Measurements from ENCODE around the gene ATP7A. TPM values are rescaled to one million over a fixed set of nuclear protein-coding genes. Genes with fewer than 3 reads are reported as not detected.

The ATP7A gene
- polyA plus RNA-seq, 1 of the 3 experiments (the other 2 are of a cell fraction): 1.7 TPM

GRCh38 chrX:77946571-77946970 is 36.1 kb downstream of the ATP7A start:
- H3K27ac ChIP-seq (ENCODE audit: low read depth in 2 of 2, low read length in 1 of 2): no peak overlapping the region
- H3K27me3 ChIP-seq (ENCODE audit: insufficient read depth): no peaks in the 10 kb centered on the region; the same call in 1 of the 2 replicates
- WGBS (ENCODE audit: low lambda C conversion rate): 66% methylated on average over 2 of the region's 2 CpGs
- H3K9ac ChIP-seq: no peak overlapping the region
- POLR2A ChIA-PET: no interaction called here
- CTCF ChIA-PET: interaction anchor here (1.5 kb wide), 1 partner anchor 30 kb away, joined by 4 read pairs; no protein-coding TSS in a partner anchor
- H3K79me2 ChIP-seq (ENCODE audit: insufficient read depth): no peaks in the 10 kb centered on the region; the same call in 1 of the 2 replicates
- H3K9me2 ChIP-seq: no peaks in the 10 kb centered on the region; the same call in 1 of the 2 replicates
- TF ChIP-seq FOXJ3 (CRISPR knock-in tag; IDR thresholded peaks at IDR 0.05) (no peak), CHD2 (IDR thresholded peaks at IDR 0.05; ENCODE audit: low read length, partially characterized antibody) (no peak), TCF12 (IDR thresholded peaks at IDR 0.05) (no peak), CTCF (IDR thresholded peaks at IDR 0.05) (peak; percentile 29), USF1 (IDR thresholded peaks at IDR 0.05; ENCODE audit: borderline replicate concordance, low read depth) (no peak), RFX5 (IDR thresholded peaks at IDR 0.05; ENCODE audit: low read length) (no peak), YY1 (IDR thresholded peaks at IDR 0.05; ENCODE audit: low read depth) (no peak), EZH2phosphoT487 (IDR thresholded peaks at IDR 0.05; ENCODE audit: borderline replicate concordance, low read depth) (no peak)
- H3K4me2 ChIP-seq: no peak overlapping the region
- no peaks in the 10 kb centered on the region for H3K36me3 ChIP-seq (replicated peaks in 1 of 2; ENCODE audit: control insufficient read depth in 1 of 2, insufficient read depth in 2 of 2, low read length in 1 of 2)
- H3F3A ChIP-seq (replicated peaks; ENCODE audit: insufficient read depth): peaks cover 2% of the 10 kb centered on the region
- H3K4me3 ChIP-seq (ENCODE audit: low read depth in 2 of 2, low read length in 1 of 2): no peak overlapping the region
- H3K4me1 ChIP-seq (ENCODE audit: control insufficient read depth in 1 of 2, insufficient read depth in 2 of 2, low read depth in 1 of 2, low read length in 1 of 2): peaks cover 0 to 5% of the 10 kb centered on the region in 2 experiments; a peak in 2 of 4 replicates
- no peaks in the 10 kb centered on the region for H4K20me1 ChIP-seq (ENCODE audit: insufficient read depth)
- no peak overlapping the region for H2AFZ ChIP-seq (ENCODE audit: low read depth)
- H3K9me3 ChIP-seq: no peaks in the 10 kb centered on the region
- DNase-seq: no peak

GRCh38 chrX:77949840-77950239 is 39.3 kb downstream of the ATP7A start:
- H3K9ac ChIP-seq: no peak overlapping the region
- H3K4me2 ChIP-seq: no peak overlapping the region
- H3K4me3 ChIP-seq (ENCODE audit: low read depth in 2 of 2, low read length in 1 of 2): no peak overlapping the region
- no peaks in the 10 kb centered on the region; the same call in 1 of the 2 replicates for H3K27me3 ChIP-seq (ENCODE audit: insufficient read depth)
- CTCF ChIA-PET: interaction anchor here (1.0 kb wide), 1 partner anchor 9 kb away, joined by 3 read pairs; no protein-coding TSS in a partner anchor
- H3K27ac ChIP-seq (ENCODE audit: low read depth in 2 of 2, low read length in 1 of 2): peak overlapping the region; percentile 25 to 62; a peak in 3 of 4 replicates
- DNase-seq: no peak
- no peaks in the 10 kb centered on the region for H3K36me3 ChIP-seq (replicated peaks in 1 of 2; ENCODE audit: control insufficient read depth in 1 of 2, insufficient read depth in 2 of 2, low read length in 1 of 2)
- H3K9me3 ChIP-seq: no peaks in the 10 kb centered on the region
- H4K20me1 ChIP-seq (ENCODE audit: insufficient read depth): no peaks in the 10 kb centered on the region; the same call in 1 of the 2 replicates
- no peaks in the 10 kb centered on the region; the same call in 1 of the 2 replicates for H3K79me2 ChIP-seq (ENCODE audit: insufficient read depth)
- H2AFZ ChIP-seq (ENCODE audit: low read depth): no peak overlapping the region
- peaks cover 0 to 5% of the 10 kb centered on the region in 2 experiments; a peak in 2 of 4 replicates for H3K4me1 ChIP-seq (ENCODE audit: control insufficient read depth in 1 of 2, insufficient read depth in 2 of 2, low read depth in 1 of 2, low read length in 1 of 2)
- no peaks in the 10 kb centered on the region; the same call in 1 of the 2 replicates for H3K9me2 ChIP-seq
- POLR2A ChIA-PET: no interaction called here
- peaks cover 4% of the 10 kb centered on the region for H3F3A ChIP-seq (replicated peaks; ENCODE audit: insufficient read depth)
- 42% methylated on average over 2 of the region's 2 CpGs for WGBS (ENCODE audit: low lambda C conversion rate)
- no peak for TF ChIP-seq REST (IDR thresholded peaks at IDR 0.05; ENCODE audit: low read depth, low read length)
- TF ChIP-seq CHD2 (IDR thresholded peaks at IDR 0.05; ENCODE audit: low read length, partially characterized antibody): no peak
- TF ChIP-seq SIN3A (IDR thresholded peaks at IDR 0.05; ENCODE audit: borderline replicate concordance, low read depth, low read length): no peak
- no peak for TF ChIP-seq GATA2 (CRISPR knock-in tag; IDR thresholded peaks at IDR 0.05)
- no peak for TF ChIP-seq FOXM1 (IDR thresholded peaks at IDR 0.05; ENCODE audit: low read depth)
- TF ChIP-seq JUND (IDR thresholded peaks at IDR 0.05): no peak
- TF ChIP-seq ZBTB33 (IDR thresholded peaks at IDR 0.05; ENCODE audit: borderline replicate concordance, low read depth): no peak
- no peak for TF ChIP-seq RFX5 (IDR thresholded peaks at IDR 0.05; ENCODE audit: low read length)
- TF ChIP-seq FOSL2 (IDR thresholded peaks at IDR 0.05; ENCODE audit: borderline replicate concordance, low read depth): no peak
- TF ChIP-seq TCF12 (IDR thresholded peaks at IDR 0.05): no peak
- TF ChIP-seq SMC3 (IDR thresholded peaks at IDR 0.05; ENCODE audit: low read depth, low read length): no peak
- no peak for TF ChIP-seq MEF2A (IDR thresholded peaks at IDR 0.05; ENCODE audit: borderline replicate concordance, low read depth)
- no peak for TF ChIP-seq NRF1 (IDR thresholded peaks at IDR 0.05; ENCODE audit: low read depth, low read length)
- TF ChIP-seq EP300 (IDR thresholded peaks at IDR 0.05; ENCODE audit: borderline replicate concordance in 1 of 2, low read depth in 1 of 2, low read length in 1 of 2): no peak
- no peak for TF ChIP-seq RXRA (IDR thresholded peaks at IDR 0.05; ENCODE audit: borderline replicate concordance, low read depth)
